HEK293T (cell line): Measurements from ENCODE around the gene ARID1B.

Experiments used
- CTBP1 ChIP-seq: fragments of 450-650 bp; IDR thresholded peaks from 2 replicates; pipeline ENCODE4 v1.6.1; 2016; ENCODE audit warnings: borderline replicate concordance
- HDGF ChIP-seq: fragments of 450-650 bp; IDR thresholded peaks from 2 replicates; pipeline ENCODE4 v1.6.1; 2017; ENCODE audit warnings: antibody characterized with exemption, borderline replicate concordance
- NFRKB ChIP-seq: fragments of 450-650 bp; IDR thresholded peaks from 2 replicates; pipeline ENCODE4 v1.6.1; 2016; ENCODE audit warnings: mild to moderate bottlenecking, moderate library complexity
- SUZ12 ChIP-seq: fragments of 450-650 bp; IDR thresholded peaks from 2 replicates; pipeline ENCODE4 v1.6.1; 2016; ENCODE audit warnings: mild to moderate bottlenecking
- ZNF384 ChIP-seq: fragments of 450-650 bp; IDR thresholded peaks from 2 replicates; pipeline ENCODE4 v1.6.1; 2016

DNA sequence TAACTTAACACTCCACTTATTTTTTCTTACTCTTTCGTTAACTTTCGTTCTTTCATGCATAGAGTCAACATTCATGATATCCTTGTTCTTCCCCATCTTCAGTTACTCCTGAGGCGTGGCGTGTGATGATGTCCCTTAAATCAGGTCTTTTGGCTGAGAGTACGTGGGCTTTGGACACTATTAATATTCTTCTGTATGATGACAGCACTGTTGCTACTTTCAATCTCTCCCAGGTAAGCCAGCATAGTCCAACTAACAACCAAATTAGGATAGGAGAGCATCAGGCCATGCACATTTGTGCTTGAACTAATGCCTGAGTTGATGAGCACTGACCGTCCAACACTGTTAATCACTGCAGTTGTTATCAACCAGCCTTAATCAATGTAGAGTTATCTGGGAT lies 426.6 kb downstream of the ARID1B start:
- TF ChIP-seq HDGF: no peak
- TF ChIP-seq SUZ12: no peak
- no peak for TF ChIP-seq ZNF384
- TF ChIP-seq NFRKB: no peak
- no peak for TF ChIP-seq CTBP1
